Measurements from ENCODE around the gene RXRA. TPM values are rescaled to one million over a fixed set of nuclear protein-coding genes. Genes with fewer than 3 reads are reported as not detected.

The RXRA gene
- polyA plus RNA-seq, 1 donor from 2014 or later: 2.7 TPM

DNA sequence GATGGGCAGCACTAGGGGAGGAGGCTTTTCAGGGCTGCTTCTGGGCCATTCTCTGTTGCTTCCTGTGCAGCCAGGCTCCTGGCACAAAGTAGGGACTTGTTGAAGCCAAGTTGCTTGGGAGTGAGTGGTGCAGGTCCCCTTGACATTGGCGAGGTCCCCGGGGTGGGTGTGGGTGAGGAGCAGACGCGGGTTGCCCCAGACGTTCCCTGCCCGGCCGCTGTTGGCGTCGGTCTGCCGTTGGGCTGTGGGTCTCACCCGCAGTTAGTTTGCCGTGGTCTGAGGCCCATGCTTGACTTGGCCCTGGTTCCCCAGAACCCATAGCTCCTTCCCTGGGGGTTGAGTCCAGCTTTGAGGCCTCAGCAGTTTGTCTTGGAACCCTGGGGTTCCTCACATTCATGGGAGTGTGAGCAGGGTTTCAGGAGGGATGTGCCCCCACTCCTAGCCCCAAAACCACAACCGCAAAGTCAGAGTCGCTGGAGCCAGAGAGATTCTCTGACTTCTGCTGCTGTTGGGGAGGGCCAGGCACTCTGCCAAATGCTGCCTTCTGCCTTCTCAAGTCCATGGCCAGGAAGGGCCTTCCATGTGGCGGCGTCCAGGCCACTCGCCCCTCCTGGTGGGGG, 77.5 kb downstream of the RXRA start:
- Histone ChIP-seq H3K9ac (ENCODE audit: low read length) (no peak overlapping the region), H3K9me2 (ENCODE audit: insufficient read depth, low read length) (no peaks in the 10 kb centered on the region), H3K4me3 (ENCODE audit: low read length) (no peak overlapping the region), H3K4me2 (ENCODE audit: low read length) (no peak overlapping the region), H3K9me3 (ENCODE audit: low read length) (no peaks in the 10 kb centered on the region), H3K36me3 (ENCODE audit: insufficient read depth, low read length) (no peaks in the 10 kb centered on the region), H2AFZ (ENCODE audit: low read depth, low read length) (no peak overlapping the region), H3K27me3 (ENCODE audit: insufficient read depth, low read depth, low read length) (no peaks in the 10 kb centered on the region), H3K79me2 (replicated peaks; ENCODE audit: insufficient read depth, low read length) (no peaks in the 10 kb centered on the region), H4K20me1 (ENCODE audit: insufficient read depth) (no peaks in the 10 kb centered on the region), H3F3A (ENCODE audit: insufficient read depth, low read length, poor library complexity, severe bottlenecking) (no peaks in the 10 kb centered on the region), H3K27ac (ENCODE audit: low read length) (no peak overlapping the region)
- TF ChIP-seq, protein P1, sequence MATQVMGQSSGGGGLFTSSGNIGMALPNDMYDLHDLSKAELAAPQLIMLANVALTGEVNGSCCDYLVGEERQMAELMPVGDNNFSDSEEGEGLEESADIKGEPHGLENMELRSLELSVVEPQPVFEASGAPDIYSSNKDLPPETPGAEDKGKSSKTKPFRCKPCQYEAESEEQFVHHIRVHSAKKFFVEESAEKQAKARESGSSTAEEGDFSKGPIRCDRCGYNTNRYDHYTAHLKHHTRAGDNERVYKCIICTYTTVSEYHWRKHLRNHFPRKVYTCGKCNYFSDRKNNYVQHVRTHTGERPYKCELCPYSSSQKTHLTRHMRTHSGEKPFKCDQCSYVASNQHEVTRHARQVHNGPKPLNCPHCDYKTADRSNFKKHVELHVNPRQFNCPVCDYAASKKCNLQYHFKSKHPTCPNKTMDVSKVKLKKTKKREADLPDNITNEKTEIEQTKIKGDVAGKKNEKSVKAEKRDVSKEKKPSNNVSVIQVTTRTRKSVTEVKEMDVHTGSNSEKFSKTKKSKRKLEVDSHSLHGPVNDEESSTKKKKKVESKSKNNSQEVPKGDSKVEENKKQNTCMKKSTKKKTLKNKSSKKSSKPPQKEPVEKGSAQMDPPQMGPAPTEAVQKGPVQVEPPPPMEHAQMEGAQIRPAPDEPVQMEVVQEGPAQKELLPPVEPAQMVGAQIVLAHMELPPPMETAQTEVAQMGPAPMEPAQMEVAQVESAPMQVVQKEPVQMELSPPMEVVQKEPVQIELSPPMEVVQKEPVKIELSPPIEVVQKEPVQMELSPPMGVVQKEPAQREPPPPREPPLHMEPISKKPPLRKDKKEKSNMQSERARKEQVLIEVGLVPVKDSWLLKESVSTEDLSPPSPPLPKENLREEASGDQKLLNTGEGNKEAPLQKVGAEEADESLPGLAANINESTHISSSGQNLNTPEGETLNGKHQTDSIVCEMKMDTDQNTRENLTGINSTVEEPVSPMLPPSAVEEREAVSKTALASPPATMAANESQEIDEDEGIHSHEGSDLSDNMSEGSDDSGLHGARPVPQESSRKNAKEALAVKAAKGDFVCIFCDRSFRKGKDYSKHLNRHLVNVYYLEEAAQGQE (IDR thresholded peaks at IDR 0.05; ENCODE audit: borderline replicate concordance): no peak
- TF ChIP-seq TAF1 (IDR thresholded peaks at IDR 0.05; ENCODE audit: low read depth) (no peak), EP300 (conservative IDR thresholded peaks at IDR 0.05; ENCODE audit: poor library complexity, severe bottlenecking) (no peak), SMC3 (conservative IDR thresholded peaks at IDR 0.05; ENCODE audit: poor library complexity) (no peak), RAD21 (conservative IDR thresholded peaks at IDR 0.05) (no peak), POLR2AphosphoS5 (IDR thresholded peaks at IDR 0.05) (no peak), MXI1 (conservative IDR thresholded peaks at IDR 0.05; ENCODE audit: poor library complexity, severe bottlenecking) (no peak), EZH2 (IDR thresholded peaks at IDR 0.05; ENCODE audit: borderline replicate concordance, insufficient read depth, low read length, poor library complexity, severe bottlenecking) (no peak)
- TF ChIP-seq, protein P2, sequence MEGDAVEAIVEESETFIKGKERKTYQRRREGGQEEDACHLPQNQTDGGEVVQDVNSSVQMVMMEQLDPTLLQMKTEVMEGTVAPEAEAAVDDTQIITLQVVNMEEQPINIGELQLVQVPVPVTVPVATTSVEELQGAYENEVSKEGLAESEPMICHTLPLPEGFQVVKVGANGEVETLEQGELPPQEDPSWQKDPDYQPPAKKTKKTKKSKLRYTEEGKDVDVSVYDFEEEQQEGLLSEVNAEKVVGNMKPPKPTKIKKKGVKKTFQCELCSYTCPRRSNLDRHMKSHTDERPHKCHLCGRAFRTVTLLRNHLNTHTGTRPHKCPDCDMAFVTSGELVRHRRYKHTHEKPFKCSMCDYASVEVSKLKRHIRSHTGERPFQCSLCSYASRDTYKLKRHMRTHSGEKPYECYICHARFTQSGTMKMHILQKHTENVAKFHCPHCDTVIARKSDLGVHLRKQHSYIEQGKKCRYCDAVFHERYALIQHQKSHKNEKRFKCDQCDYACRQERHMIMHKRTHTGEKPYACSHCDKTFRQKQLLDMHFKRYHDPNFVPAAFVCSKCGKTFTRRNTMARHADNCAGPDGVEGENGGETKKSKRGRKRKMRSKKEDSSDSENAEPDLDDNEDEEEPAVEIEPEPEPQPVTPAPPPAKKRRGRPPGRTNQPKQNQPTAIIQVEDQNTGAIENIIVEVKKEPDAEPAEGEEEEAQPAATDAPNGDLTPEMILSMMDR (IDR thresholded peaks at IDR 0.05; ENCODE audit: poor library complexity, severe bottlenecking): no peak

- Histone ChIP-seq H3K4me3 (ENCODE audit: low read length) (no peak overlapping the region), H3K27ac (ENCODE audit: low read length) (no peak overlapping the region), H4K20me1 (ENCODE audit: insufficient read depth) (no peaks in the 10 kb centered on the region), H3K9ac (ENCODE audit: low read length) (no peak overlapping the region), H3K79me2 (replicated peaks; ENCODE audit: insufficient read depth, low read length) (no peaks in the 10 kb centered on the region), H3K36me3 (ENCODE audit: insufficient read depth, low read length) (no peaks in the 10 kb centered on the region), H2AFZ (ENCODE audit: low read depth, low read length) (no peak overlapping the region), H3K9me2 (ENCODE audit: insufficient read depth, low read length) (no peaks in the 10 kb centered on the region), H3K4me2 (ENCODE audit: low read length) (no peak overlapping the region), H3K9me3 (ENCODE audit: low read length) (no peaks in the 10 kb centered on the region), H3F3A (ENCODE audit: insufficient read depth, low read length, poor library complexity, severe bottlenecking) (no peaks in the 10 kb centered on the region), H3K27me3 (ENCODE audit: insufficient read depth, low read depth, low read length) (no peaks in the 10 kb centered on the region)
- TF ChIP-seq TAF1 (IDR thresholded peaks at IDR 0.05; ENCODE audit: low read depth) (no peak), RAD21 (conservative IDR thresholded peaks at IDR 0.05) (no peak), EZH2 (IDR thresholded peaks at IDR 0.05; ENCODE audit: borderline replicate concordance, insufficient read depth, low read length, poor library complexity, severe bottlenecking) (no peak), EP300 (conservative IDR thresholded peaks at IDR 0.05; ENCODE audit: poor library complexity, severe bottlenecking) (no peak), POLR2AphosphoS5 (IDR thresholded peaks at IDR 0.05) (no peak), MXI1 (conservative IDR thresholded peaks at IDR 0.05; ENCODE audit: poor library complexity, severe bottlenecking) (no peak), SMC3 (conservative IDR thresholded peaks at IDR 0.05; ENCODE audit: poor library complexity) (no peak)
- TF ChIP-seq, protein P2 (IDR thresholded peaks at IDR 0.05; ENCODE audit: poor library complexity, severe bottlenecking): no peak
- TF ChIP-seq, protein P1 (IDR thresholded peaks at IDR 0.05; ENCODE audit: borderline replicate concordance): no peak
Observed at GRCh38 chr9:134404376-134405358, 78.4 kb downstream of the RXRA start.
